OCI-LY7 (cell line): ENCODE data around the gene IPPK. TPM values are rescaled to one million over a fixed set of nuclear protein-coding genes. Genes with fewer than 3 reads are reported as not detected.

ENCODE experiments used
- BruUV-seq: library from RNA; stranded (reverse); fragments of 400-500 nt; replicated peaks from 2 replicates; lab custom pipeline; 2021; lab: Mats Ljungman, UMichigan
- CTCF ChIA-PET: fragments of 300-600 bp; sonication (Branson Sonifier 250); formaldehyde crosslinking; loops from one replicate; lab custom pipeline; 2022; ENCODE audit warnings: antibody characterized with exemption; ENCODE audit not compliant: unreplicated experiment; lab: Charles Lee
- POLR2A ChIA-PET: fragments of 300-600 bp; sonication (Branson Sonifier 250); formaldehyde crosslinking; loops from one replicate; lab custom pipeline; 2022; ENCODE audit warnings: antibody characterized with exemption; lab: Charles Lee
- DNase-seq: peaks from one replicate; pipeline ENCODE4 v3.0.0-alpha.2; 2015; ENCODE audit warnings: low spot score
- H2AFZ ChIP-seq: fragments of 200-600 bp; sonication (generic), shearing (Covaris generic); 2 replicates; pipeline ENCODE4 v1.6.1; 2014; ENCODE audit warnings: mild to moderate bottlenecking, antibody characterized with exemption, low read length, moderate library complexity
- H3K27ac ChIP-seq: fragments of 200-600 bp; sonication (generic); 2 replicates; pipeline ENCODE4 v1.5.1; 2014; ENCODE audit warnings: mixed run types, low read depth, mild to moderate bottlenecking, moderate library complexity, low read length, inconsistent platforms; ENCODE audit not compliant: poor library complexity, severe bottlenecking
- H3K36me3 ChIP-seq: fragments of 200-600 bp; sonication (generic); 2 replicates; pipeline ENCODE4 v1.6.1; 2014; ENCODE audit warnings: mild to moderate bottlenecking, antibody characterized with exemption, low read length, moderate library complexity, mixed read lengths; ENCODE audit not compliant: insufficient read depth
- H3K4me1 ChIP-seq: fragments of 200-600 bp; sonication (generic); 2 replicates; pipeline ENCODE4 v1.5.1; 2014; ENCODE audit warnings: mild to moderate bottlenecking, low read length; ENCODE audit not compliant: insufficient read depth, poor library complexity, severe bottlenecking
- H3K4me2 ChIP-seq: fragments of 200-600 bp; sonication (generic); 2 replicates; pipeline ENCODE4 v1.6.1; 2014; ENCODE audit warnings: mild to moderate bottlenecking, low read length
- H3K4me3 ChIP-seq: fragments of 200-600 bp; sonication (generic); 2 replicates; pipeline ENCODE4 v1.5.1; 2014; ENCODE audit warnings: mild to moderate bottlenecking, low read depth, low read length; ENCODE audit not compliant: poor library complexity, severe bottlenecking
- H3K79me2 ChIP-seq: fragments of 200-600 bp; sonication (generic); 2 replicates; pipeline ENCODE4 v1.6.1; 2016; ENCODE audit warnings: low read depth, mild to moderate bottlenecking, low read length, moderate library complexity, mixed read lengths; ENCODE audit not compliant: insufficient read depth
- H3K9me2 ChIP-seq: fragments of 200-600 bp; sonication (generic); 2 replicates; pipeline ENCODE4 v1.6.1; 2016; ENCODE audit warnings: mild to moderate bottlenecking, low read length, mixed read lengths; ENCODE audit not compliant: insufficient read depth
- H3K9me3 ChIP-seq: fragments of 200-600 bp; sonication (generic); 2 replicates; pipeline ENCODE4 v1.6.1; 2014; ENCODE audit warnings: mild to moderate bottlenecking, mixed run types, low read length, mixed read lengths
- H4K20me1 ChIP-seq: fragments of 200-600 bp; sonication (generic); 2 replicates; pipeline ENCODE4 v1.6.1; 2014; ENCODE audit warnings: mild to moderate bottlenecking, antibody characterized with exemption, low read length, moderate library complexity, mixed read lengths; ENCODE audit not compliant: insufficient read depth
- CTCF ChIP-seq: fragments of 200-600 bp; sonication (generic); conservative IDR thresholded peaks from 2 replicates; pipeline ENCODE4 v1.5.1; 2014; ENCODE audit warnings: mild to moderate bottlenecking, antibody characterized with exemption, low read length, moderate library complexity, mixed read lengths
- EZH2phosphoT487 ChIP-seq: fragments of 200-600 bp; sonication (generic); IDR thresholded peaks from 2 replicates; pipeline ENCODE4 v1.6.1; 2018; ENCODE audit warnings: low read depth, borderline replicate concordance, mild to moderate bottlenecking, mixed run types, antibody characterized with exemption, low read length, moderate library complexity, mixed read lengths
- intact Hi-C: fragments of 100-400 bp; cut with micrococcal nuclease; formaldehyde crosslinking; loops from one replicate; pipeline ENCODE4 v1.10.0; 2022; ENCODE audit not compliant: unreplicated experiment
- total RNA-seq, 2 experiments: library from RNA; depleted of rRNA in 1 of 2; stranded (reverse); fragments of >200 nt in 1 of 2; shearing (Covaris generic) in 1 of 2; gene quantifications; 2 replicates each; pipeline ENCODE4 v1.2.3, GENCODE V29; 2014 to 2022

IPPK gene
- total RNA-seq, 2 experiments from 2014 or later: 10.3 to 12.7 TPM

GRCh38 chr9:92639124-92639523 is 30.8 kb downstream of the IPPK start:
- H3K36me3 ChIP-seq: peaks cover 68% of the 10 kb centered on the region
- TF ChIP-seq EZH2phosphoT487: no peak
- no peak for TF ChIP-seq CTCF
- intact Hi-C loops: no loop called here
- H3K27ac ChIP-seq: no peak overlapping the region
- no peak overlapping the region for H3K4me3 ChIP-seq
- no peak for DNase-seq
- BruUV-seq: no TSS peak
- H4K20me1 ChIP-seq: no peaks in the 10 kb centered on the region
- H3K4me2 ChIP-seq: no peak overlapping the region
- no peaks in the 10 kb centered on the region for H3K79me2 ChIP-seq
- H3K9me2 ChIP-seq: no peaks in the 10 kb centered on the region
- H3K4me1 ChIP-seq: no peaks in the 10 kb centered on the region
- no peaks in the 10 kb centered on the region for H3K9me3 ChIP-seq
- POLR2A ChIA-PET: interaction anchor here (0.7 kb wide), 1 partner anchor 327 kb away, joined by 3 read pairs; no protein-coding TSS in a partner anchor
- no peak overlapping the region for H2AFZ ChIP-seq
- CTCF ChIA-PET: no interaction called here

- no peak for DNase-seq
- intact Hi-C loops: no loop called here
- TF ChIP-seq CTCF (no peak), EZH2phosphoT487 (no peak)
- ChIA-PET POLR2A (no interaction called here), CTCF (no interaction called here)
- peaks cover 68% of the 10 kb centered on the region for H3K36me3 ChIP-seq
- no peaks in the 10 kb centered on the region for H3K9me2 ChIP-seq
- no peak overlapping the region for H3K4me2 ChIP-seq
- no TSS peak for BruUV-seq
- no peaks in the 10 kb centered on the region for H3K4me1 ChIP-seq
- no peak overlapping the region for H2AFZ ChIP-seq
- H4K20me1 ChIP-seq: no peaks in the 10 kb centered on the region
- H3K9me3 ChIP-seq: no peaks in the 10 kb centered on the region
- no peaks in the 10 kb centered on the region for H3K79me2 ChIP-seq
- H3K27ac ChIP-seq: no peak overlapping the region
- H3K4me3 ChIP-seq: no peak overlapping the region
These were observed 31.3 kb downstream of the IPPK start for GRCh38 chr9:92638621-92639101.

- ChIA-PET CTCF (no interaction called here), POLR2A (no interaction called here)
- Histone ChIP-seq H3K4me2 (no peak overlapping the region), H2AFZ (no peak overlapping the region), H3K4me1 (no peaks in the 10 kb centered on the region), H3K36me3 (peaks cover 67% of the 10 kb centered on the region), H3K79me2 (no peaks in the 10 kb centered on the region), H4K20me1 (no peaks in the 10 kb centered on the region), H3K27ac (no peak overlapping the region), H3K9me2 (no peaks in the 10 kb centered on the region), H3K9me3 (no peaks in the 10 kb centered on the region), H3K4me3 (no peak overlapping the region)
- intact Hi-C loops: no loop called here
- no peak for TF ChIP-seq EZH2phosphoT487
- TF ChIP-seq CTCF: no peak
- DNase-seq: no peak
- no TSS peak for BruUV-seq
These were observed 31.9 kb downstream of the IPPK start for GRCh38 chr9:92637886-92638620.
